COLO829 (cell line): Measurements from ENCODE around the gene RAPGEF1.
"Not testable (repeated sequence)": the region's sequence is repeated elsewhere in the genome, so short reads cannot be mapped to it uniquely, and the experiment has no call there.

Source experiments
- DNase-seq: peaks from one replicate; pipeline ENCODE4 v3.0.0; 2012; ENCODE audit warnings: low spot score

RAPGEF1 gene

GRCh38 chr9:131670247-131671132, 69.4 kb downstream of the RAPGEF1 start:
- DNase-seq = no peak

GRCh38 chr9:131669269-131670157, 70.4 kb downstream of the RAPGEF1 start:
- no peak for DNase-seq

DNA sequence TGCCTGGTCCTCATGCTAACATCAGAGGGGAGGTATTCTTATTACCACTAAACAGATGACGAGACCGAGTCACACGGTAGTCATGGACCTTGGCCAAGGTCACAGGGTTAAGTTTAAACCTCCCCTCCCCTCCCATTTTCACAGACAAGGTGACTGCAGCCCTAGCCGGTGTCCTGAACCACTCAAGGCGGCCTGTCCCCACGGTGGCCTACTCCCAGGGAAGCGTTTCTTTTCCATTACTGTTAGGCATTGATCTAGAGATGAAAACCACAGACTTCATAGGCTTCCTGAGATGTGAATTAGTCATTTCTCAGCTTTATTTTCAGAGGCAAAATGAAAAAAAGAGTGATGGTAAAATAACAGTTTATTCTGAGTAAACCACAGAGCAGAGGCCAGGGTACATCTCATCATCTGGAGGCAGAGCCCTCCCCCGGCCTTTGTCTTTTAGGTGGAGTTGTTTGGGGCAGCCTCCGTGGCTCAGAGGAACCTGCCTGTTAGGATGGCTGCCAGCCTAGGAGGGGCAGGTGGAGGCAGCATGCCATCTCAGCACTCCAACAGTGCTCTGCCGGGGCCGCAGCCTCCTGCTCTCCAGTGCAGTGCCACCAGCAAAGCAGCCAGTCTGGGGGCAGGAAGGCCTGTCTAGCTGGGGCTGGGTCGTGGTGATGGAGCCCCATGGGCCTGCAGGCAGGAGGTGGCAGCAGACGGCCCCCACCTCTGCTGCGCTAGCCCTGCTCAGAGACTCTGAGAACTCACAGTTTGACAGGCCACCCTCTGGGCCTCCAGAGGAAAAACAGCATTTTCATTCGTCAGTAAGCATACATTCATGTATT, 71.2 kb downstream of the RAPGEF1 start:
- peak; percentile 26 for DNase-seq

GRCh38 chr9:131668057-131668438, 71.8 kb downstream of the RAPGEF1 start:
- no peak for DNase-seq

DNA sequence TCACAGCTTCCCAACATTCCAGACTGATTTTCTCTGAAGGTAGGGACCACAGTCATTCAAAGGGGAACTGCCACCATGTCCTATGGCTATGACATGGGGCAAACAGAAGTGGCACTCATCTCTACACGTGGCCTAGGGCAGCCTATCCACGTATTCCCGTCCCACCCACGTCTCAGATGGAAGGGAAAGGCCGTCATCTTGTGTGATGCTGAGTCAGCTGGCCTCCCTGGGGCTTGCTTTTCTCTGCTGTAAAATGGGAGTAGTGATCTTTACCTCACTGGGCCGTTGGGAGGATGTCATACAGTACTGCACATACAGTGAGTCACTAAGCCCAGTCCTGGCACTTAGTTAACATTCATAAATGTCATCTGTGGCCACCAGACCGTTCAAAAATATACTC, 72.3 kb downstream of the RAPGEF1 start:
- no peak for DNase-seq

DNA sequence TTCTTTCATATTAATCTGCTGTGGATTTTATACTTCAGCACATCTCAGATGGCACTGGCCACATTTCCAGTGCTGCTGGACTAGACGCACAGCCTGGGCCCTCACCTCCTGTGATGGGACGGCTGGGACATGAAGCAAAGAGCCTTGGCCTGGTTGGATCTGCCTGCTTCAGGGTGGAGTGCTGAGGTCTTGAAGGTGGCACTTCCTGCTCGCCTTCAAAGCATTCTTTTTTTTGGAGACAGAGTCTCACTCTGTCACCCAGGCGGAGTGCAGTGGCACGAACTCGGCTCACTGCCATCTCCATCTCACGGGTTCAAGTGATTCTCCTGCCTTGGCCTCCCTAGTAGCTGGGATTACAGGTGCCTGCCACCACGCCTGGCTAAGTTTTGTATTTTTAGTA, 73.1 kb downstream of the RAPGEF1 start:
- no peak for DNase-seq

DNA sequence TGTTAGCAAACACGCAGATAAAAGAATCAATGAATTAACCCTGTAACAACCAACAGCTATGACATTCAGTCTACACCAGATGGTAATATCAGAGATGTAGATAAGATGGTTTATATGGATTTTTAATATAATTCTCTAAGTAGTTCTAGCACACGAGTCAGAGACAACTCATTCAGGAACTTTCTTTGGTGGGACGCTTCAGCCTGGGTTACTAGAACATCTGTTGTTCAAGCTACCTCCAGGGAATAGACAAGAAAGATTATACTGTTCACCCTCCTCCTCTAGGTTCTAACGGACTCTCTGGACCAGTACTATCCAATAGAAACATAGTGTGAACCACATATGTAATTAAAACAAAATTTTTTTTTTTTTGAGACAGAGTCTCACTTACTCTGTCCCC, 73.8 kb downstream of the RAPGEF1 start:
- no peak for DNase-seq

GRCh38 chr9:131663288-131663687, 76.6 kb downstream of the RAPGEF1 start:
- DNase-seq = no peak

- DNase-seq = not testable (repeated sequence)
Observed at GRCh38 chr9:131662289-131662621, 77.6 kb downstream of the RAPGEF1 start.

DNA sequence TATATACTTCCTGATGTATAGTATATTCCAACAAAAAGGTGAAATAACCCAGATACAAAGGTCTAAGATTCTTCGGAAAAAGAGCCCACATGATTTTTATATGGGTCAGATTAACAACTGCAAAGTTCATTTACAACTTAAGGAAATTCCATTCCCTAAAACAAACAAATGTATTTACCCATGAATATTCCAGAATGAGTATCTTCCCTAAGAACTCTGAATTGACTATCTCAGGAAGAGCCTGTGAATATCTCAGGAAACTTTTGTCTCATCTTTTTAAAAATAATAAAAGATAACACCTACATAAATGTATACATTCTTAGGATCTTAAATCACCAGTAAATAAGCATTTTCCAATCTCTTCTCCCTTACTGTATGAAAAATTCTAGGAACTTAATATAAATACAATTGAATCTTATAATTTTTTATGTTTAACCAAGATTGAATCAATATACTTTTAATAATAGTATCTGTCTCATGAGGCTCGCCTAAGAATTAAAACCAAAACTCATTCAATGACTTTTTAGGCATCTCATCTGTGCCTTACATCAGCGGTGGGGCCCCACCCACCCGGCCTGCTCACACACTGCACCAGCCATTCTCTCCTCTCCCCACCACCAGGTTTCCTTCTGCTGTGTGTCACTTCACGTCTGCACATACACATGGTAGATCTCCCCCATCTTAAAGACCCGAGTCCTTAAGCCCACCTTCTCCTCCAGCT, 78.1 kb downstream of the RAPGEF1 start:
- no peak for DNase-seq

DNA sequence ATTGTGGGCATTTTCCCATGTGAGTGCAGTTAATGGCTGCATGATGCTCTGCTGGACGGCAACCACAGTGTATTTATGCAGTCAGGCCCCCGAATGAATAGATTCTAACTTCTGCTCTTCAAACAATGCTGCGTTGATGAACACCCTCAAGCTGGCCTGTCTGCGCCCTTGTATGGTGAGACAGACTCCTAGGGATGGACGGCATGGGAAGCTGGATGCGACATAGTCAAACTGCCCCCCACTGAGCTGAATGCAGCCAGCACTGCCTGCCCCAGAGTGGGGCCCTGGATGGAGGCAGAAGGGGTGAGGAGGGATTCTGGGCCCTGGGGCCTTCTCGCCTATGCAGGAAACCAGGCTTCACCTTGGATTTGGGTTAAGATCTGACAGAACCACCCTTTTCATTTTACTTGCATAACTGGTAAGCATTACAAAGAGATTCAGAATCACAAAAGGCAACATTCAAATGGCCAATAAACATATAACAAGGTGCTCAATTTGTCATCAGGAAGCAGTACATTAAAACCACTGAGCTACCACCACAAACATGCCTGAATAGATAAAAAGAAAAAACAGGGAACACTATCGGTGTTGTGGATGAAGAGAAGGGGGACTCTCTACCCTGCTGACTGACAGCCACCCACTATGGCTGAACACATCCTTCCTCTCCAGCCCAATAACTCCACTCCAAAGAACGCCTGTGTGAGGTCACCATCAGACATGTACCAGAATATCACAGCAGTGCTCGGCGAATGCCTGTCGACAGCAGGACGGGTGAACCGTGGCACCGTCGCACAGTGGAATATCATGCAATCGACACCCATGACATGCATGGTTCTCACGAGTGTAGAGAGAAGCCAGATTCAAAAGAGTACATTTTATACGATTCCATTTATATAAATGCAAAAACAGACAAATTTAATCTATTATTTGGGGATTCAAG, 79.1 kb downstream of the RAPGEF1 start:
- peak; percentile 95 for DNase-seq

DNA sequence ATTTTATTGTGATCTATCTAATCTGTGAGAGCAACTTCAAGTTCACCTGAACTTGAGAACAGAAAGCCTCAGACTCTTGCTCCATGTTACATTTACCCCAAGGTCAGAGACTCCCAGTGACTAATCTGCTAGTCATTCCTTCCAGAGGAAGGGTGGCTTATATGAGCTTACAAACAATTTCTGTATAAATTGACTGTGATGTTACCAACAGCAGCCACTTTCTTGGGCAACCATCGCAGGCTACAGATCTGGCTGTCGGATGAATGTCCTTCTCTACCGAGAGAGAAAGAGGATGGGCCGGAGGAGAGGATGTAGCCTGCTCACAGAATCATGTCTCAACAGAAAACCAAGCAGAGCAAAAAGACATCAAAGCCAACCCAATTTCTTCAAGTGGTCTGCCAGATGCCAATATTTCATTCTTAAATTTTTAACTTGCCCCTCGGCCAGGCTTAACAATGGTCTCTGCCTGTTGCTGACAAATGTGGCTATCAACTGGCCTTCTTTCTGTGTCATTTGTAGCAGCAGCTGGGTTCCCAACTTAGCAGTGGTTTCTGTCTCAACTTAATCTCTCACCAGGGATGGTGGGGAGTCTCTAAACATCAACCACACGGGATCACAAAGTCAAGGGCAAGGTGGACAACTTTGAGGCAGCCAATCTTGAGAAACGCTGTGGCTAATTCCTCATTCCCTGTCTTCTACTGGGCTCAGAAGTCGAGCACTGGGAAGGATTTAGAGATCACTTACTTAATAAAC, 81.3 kb downstream of the RAPGEF1 start:
- DNase-seq = peak; percentile 88

DNA sequence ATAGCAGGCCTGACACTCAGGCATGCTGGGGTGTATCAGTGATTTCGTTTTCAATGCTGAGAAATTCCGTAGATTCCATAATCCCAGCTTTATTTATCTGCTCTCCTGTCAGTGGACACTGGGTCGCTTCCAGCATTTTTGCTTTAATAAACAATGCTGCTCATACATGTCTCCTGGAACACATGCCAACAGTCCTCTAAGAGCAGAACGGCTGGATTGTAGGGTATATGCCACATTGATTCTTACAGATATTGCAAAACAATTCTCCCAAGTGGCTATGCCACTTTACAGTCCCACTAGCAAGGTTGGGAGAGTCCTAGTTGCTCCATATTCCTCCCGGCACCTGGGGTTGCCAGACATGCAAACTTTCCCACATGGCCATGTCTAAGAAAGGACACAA, 81.9 kb downstream of the RAPGEF1 start:
- peak; percentile 55 for DNase-seq

DNA sequence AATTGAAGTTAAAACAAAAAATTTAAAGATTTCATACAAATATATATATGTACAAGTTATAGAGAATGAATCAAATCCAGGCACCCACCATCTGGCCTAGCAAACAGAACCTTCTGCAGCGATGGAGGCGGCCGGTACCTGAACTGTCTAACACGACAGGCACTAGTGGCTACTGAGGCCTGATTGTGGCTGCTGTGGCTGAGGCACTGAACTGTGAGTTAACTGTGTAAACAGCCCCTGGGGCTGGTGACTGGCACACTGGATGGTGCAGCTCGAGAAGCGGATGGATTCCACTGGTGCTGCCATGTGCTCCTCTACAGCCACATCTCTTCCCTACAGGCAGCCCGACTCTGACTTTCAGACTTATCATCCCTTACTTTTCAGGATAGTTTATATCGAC, 82.4 kb downstream of the RAPGEF1 start:
- DNase-seq = no peak

DNA sequence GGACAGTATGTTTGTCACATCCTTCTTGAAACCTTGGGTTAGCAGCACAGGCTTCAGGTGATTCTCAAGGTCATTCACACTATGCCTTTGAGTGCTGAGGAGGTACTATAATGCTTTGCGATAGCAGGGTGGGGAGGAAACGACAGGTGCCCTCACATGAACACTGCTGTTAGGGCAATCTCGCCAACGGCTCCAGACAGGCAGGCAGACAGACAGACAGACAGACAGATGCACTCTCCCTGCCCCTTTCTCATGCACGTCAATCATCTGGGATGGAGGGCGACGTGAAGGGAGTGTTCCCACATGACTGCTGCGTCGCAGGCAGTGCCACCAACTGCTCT, 82.9 kb downstream of the RAPGEF1 start:
- no peak for DNase-seq

DNA sequence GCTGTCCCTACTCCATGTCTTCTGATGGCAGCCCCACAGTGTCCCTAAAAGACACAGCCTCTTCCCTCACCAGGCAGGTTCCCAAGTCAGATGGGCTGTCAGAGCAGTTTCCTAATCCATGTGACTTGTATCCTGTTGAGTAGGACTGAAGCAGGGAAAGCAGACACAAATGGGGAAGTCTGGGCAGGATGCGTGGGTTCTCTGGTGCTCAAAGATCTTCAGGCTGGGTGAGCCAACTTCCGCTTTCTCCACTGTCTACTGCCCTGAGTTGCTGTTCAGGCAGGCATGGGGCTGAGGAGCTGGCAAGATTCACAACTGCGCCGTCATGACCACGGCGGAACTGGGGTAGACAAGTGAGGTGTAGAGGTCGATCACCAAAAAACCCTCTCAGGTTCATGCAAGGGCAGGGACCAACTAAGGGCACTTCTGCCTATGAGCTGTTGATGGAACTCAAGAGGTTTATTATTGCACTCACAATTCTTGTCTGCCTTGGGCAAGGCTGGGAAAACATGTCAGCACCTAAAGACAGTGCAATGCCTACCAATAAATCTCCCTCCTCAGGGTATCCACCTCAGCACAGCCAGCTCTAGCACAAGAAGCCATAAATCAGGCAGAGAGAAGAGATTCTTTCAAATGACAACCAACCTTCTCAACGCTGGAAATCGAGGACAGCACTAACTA, 83.4 kb downstream of the RAPGEF1 start:
- no peak for DNase-seq

GRCh38 chr9:131654369-131654768, 85.5 kb downstream of the RAPGEF1 start:
- DNase-seq = not testable (repeated sequence)

- no peak for DNase-seq
Observed at GRCh38 chr9:131651599-131651998, 88.3 kb downstream of the RAPGEF1 start.

DNA sequence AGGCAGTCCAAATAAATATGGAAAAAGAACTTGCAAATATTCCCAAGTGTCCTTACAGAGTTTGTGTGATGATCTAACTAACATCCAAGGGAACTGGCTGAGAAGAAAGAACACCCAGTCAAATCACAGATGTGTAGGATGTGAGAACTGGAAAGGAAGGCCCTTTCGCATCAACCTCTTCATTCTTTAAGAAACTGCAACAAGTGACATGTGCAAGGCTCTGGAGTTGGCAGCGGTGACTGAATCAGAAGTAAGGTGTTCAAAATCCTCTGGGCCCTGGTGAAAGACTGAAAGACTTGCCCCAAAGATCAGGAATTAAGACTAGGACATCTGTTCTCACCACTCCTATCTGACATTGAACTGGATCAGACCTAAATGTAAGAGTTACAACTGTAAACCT, 88.7 kb downstream of the RAPGEF1 start:
- DNase-seq = no peak
